Activated CD8-positive, alpha-beta memory T cell treated with anti-CD3 and anti-CD28 coated beads, Interleukin-2, amount 10 ng/mL, durations not matched to agents 7 days and 5 days (primary cell): ENCODE data around the gene KRT15. TPM values are rescaled to one million over a fixed set of nuclear protein-coding genes. Genes with fewer than 3 reads are reported as not detected.

Experiments
- ATAC-seq: fragments of 150-1000 bp; cut with Tn5 transposase; one replicate; pipeline ENCODE4 v1.10.0; 2021; ENCODE audit warnings: moderate library complexity
- CTCF ChIA-PET: fragments of 350-600 bp; sonication (Branson Sonifier 250); formaldehyde crosslinking; loops from one replicate; lab custom pipeline; 2021; ENCODE audit warnings: antibody characterized with exemption; lab: Charles Lee
- DNase-seq: peaks from one replicate; pipeline ENCODE4 v3.0.0-alpha.2; 2020
- H3K27ac Mint-ChIP-seq: one replicate; pipeline ENCODE4 v1.8.0; 2021; ENCODE audit warnings: mild to moderate bottlenecking, mixed read lengths
- H3K27me3 Mint-ChIP-seq: one replicate; pipeline ENCODE4 v1.8.0; 2021; ENCODE audit warnings: mixed read lengths
- H3K36me3 Mint-ChIP-seq: one replicate; pipeline ENCODE4 v1.8.0; 2021; ENCODE audit warnings: mild to moderate bottlenecking, mixed read lengths
- H3K4me1 Mint-ChIP-seq: one replicate; pipeline ENCODE4 v1.8.0; 2021; ENCODE audit warnings: mixed read lengths
- H3K4me3 Mint-ChIP-seq: one replicate; pipeline ENCODE4 v1.8.0; 2021; ENCODE audit warnings: mild to moderate bottlenecking, moderate library complexity, mixed read lengths
- H3K9me3 Mint-ChIP-seq: one replicate; pipeline ENCODE4 v1.8.0; 2022; ENCODE audit warnings: low read depth, mixed read lengths
- total RNA-seq, 2 experiments: library from RNA; stranded (reverse); gene quantifications; one replicate each; pipeline ENCODE4 v1.2.3, GENCODE V29; 2021

KRT15 gene
- total RNA-seq, 2 experiments from 2014 or later = not detected

DNA sequence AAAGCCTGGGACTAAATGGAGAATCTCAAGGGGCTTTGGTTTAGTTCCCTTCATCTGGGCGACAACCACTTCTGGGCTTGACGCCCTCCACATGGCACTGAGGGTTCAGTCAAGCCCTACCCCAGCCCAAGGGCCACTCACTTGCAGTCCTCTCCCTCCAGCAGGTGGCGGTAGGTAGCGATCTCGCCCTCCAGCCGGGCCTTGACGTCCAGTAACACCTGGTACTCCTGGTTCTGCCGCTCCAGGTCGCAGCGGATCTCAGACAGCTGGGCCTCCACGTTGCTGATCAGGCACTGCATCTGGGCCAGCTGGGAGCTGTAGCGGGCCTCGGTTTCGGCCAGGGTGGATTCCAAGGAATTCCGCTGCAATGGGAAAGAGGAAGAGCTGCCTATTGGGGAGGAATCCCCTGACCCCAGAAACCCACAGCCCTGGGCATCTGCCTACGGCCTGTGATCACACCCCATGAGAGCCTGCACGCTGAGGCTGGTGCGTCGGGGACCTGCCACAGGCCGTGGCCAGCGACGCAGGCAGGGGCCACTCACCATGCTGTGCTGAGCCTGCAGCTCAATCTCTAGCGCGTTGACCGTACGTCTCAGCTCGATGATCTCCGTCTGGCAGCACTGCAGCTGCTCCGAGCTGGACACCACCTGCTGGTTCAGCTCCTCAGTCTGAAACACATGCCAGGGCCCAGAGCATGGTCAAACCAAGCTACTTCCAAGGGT, 31.7 kb downstream of the KRT15 start:
- H3K4me1 Mint-ChIP-seq = no peaks in the 10 kb centered on the region
- DNase-seq (peak; percentile 52), ATAC-seq (no peak)
- no peak overlapping the region for H3K27ac Mint-ChIP-seq
- H3K27me3 Mint-ChIP-seq = peaks cover 5% of the 10 kb centered on the region
- H3K4me3 Mint-ChIP-seq = no peak overlapping the region
- CTCF ChIA-PET = interaction anchor here (1.1 to 3.8 kb wide), 5 partner anchors 9 to 176 kb away, joined by 4 to 15 read pairs (median 7); no protein-coding TSS in a partner anchor
- no peaks in the 10 kb centered on the region for H3K9me3 Mint-ChIP-seq
- no peaks in the 10 kb centered on the region for H3K36me3 Mint-ChIP-seq

DNA sequence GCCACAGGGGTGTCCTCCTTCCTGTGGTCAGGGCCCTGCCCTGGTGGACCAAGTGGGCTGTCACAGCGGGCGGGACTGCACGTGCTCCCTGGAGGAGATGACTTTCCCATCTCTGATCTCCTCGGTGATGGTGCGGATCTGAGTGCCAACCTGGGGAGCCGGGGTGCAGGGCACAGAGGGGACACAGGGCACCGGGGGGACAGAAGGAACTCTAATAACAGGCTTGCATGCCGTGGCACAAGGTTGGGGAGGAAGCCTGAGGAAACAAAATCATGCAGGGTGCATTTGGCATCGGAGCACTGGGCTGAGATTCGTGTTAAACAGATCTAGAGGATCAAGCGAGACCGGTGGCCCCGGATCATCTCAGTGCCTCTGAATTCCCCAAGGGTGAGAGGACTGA, 32.4 kb downstream of the KRT15 start:
- DNase-seq = no peak
- no peaks in the 10 kb centered on the region for H3K9me3 Mint-ChIP-seq
- H3K27ac Mint-ChIP-seq = no peak overlapping the region
- peaks cover 5% of the 10 kb centered on the region for H3K27me3 Mint-ChIP-seq
- no peak for ATAC-seq
- CTCF ChIA-PET = interaction anchor here (1.1 to 1.9 kb wide), 3 partner anchors 63 to 177 kb away, joined by 4 to 7 read pairs (median 6); no protein-coding TSS in a partner anchor
- no peaks in the 10 kb centered on the region for H3K36me3 Mint-ChIP-seq
- H3K4me3 Mint-ChIP-seq = no peak overlapping the region
- no peaks in the 10 kb centered on the region for H3K4me1 Mint-ChIP-seq

DNA sequence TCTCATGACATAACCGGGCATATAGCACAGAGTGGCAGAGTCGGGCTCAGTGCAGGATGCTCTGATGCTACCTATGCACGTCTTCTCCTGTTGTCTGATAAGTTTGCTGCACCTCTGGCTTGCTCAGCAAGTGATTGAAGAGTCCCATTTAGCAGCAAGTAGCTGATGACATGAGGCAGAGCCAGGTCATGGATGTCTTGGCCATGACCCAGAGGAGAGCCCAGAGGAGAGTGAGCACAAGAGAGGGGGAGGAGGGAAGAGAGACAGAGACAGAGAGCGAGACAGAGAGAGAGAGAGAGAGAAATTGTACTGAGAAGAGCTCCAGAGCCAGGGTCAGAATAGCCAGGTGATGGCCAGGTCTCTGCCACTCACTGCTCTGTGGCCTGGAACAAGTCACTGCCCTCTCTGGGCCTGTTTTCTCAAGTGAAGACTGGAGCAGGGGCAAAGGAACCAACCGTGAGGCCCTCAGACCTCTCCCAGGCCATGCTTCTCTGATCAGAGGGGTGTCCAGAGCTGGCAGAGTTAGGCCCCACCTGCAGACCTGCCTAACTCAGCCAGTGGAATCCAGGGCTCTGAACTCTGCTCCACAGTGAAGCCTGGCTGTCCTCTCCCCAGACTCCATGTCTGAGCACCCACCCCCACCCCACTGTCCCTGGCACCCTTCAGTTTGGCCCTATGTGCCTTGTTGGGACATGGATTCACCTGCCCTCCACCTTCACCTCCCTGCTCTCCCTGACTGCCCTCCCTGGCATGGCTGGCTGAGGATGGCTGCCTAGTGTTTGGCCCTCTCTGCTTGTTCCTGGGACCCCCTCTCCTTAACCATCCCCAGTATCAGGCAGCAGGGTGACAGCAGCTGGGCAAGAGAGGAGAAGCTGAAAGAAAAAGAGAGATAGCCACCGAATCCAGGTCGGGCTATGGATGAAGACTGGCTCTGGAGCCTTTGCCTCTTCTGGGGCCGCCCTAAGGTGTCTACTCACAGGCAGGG, 33.5 kb downstream of the KRT15 start:
- DNase-seq (no peak), ATAC-seq (no peak)
- no peak overlapping the region for H3K27ac Mint-ChIP-seq
- peaks cover 5% of the 10 kb centered on the region for H3K27me3 Mint-ChIP-seq
- H3K4me1 Mint-ChIP-seq = no peaks in the 10 kb centered on the region
- CTCF ChIA-PET = interaction anchor here (0.7 to 2.3 kb wide), 4 partner anchors 13 to 178 kb away, joined by 3 to 6 read pairs (median 4); no protein-coding TSS in a partner anchor
- H3K9me3 Mint-ChIP-seq = no peaks in the 10 kb centered on the region
- H3K36me3 Mint-ChIP-seq = no peaks in the 10 kb centered on the region
- no peak overlapping the region for H3K4me3 Mint-ChIP-seq

DNA sequence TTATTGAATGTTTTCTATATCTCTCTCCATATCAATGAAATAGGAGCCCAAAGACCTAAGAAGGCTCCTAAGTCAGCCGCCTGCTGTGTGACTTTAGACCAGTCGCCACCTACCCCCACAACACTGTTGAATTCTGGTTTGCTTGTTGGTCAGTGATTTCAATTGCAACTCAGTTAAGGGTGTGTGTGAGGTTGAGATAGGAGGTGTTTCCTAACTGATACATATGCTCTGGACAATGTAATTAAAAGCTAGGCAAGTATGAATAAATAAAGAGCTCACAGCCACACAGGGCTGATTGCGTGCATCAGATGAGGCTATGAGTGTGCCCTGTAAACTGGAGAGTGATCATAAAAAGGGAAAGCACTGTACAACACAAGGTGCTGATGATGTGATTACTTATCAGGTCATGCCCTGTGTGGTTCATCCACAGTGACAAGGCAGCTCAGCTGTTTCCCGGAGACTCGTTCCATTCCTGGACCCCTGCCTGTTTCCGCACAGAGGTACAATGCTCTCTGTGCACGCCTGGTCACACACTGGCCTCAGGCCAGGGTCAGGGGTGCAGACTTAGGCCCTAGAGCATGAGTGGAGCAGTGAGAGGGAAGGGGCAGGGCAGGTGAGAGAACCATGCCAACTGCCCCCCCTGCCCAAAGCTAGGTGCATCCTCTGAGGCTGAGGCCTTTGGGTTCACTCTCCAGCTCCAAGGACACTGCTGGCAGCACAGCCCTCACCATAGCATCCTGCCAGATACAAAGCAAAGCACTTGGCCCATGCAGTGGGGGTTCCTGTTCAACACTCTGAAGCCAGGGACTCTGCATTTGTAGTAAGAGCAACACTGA, 34.5 kb downstream of the KRT15 start:
- Mint-ChIP-seq H3K27me3 (peaks cover 5% of the 10 kb centered on the region), H3K27ac (no peak overlapping the region), H3K4me1 (no peaks in the 10 kb centered on the region), H3K4me3 (no peak overlapping the region), H3K9me3 (no peaks in the 10 kb centered on the region), H3K36me3 (no peaks in the 10 kb centered on the region)
- ATAC-seq (no peak), DNase-seq (no peak)
- CTCF ChIA-PET = interaction anchor here (0.7 to 2.3 kb wide), 6 partner anchors 10 to 179 kb away, joined by 3 to 6 read pairs (median 4); no protein-coding TSS in a partner anchor

DNA sequence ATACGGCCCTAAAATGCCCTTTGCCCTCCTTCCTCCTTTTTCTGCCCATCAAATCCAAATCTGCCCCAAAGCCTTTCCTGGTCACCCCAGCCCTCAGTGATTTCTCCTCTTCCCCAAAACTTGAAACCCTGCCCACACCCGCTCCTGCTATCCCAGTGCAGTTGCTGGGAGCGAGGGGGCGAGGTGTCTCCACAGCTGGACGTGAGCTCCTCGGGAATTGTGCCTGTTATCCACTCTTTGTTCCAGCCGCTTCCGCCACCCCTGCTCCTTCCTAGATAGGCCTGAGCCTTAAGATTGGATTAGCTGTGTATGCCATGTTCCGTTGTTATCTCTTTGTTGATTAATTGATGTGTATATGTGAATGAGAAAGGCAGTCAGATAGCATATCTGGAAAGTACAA, 35.2 kb downstream of the KRT15 start:
- Mint-ChIP-seq H3K36me3 (no peaks in the 10 kb centered on the region), H3K4me3 (no peak overlapping the region)

DNA sequence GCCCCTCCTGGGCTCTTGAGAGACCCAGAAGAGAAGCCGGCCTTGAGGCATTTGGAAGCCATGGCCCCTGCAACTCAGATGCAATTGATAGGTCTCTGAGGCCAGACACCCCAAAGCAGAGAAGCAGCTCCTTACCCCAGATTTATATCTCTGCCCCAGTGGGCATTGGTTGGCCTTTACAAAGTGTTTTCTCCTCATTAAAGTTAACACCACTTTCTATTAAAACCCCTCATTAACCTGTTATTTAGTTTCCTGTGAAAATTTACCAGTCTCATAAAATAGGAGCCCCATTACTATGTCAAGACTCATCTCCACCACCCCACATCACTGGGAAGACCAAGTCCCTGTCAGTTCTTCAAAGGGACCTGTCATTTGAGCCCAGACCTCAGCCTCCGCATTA, 37.7 kb downstream of the KRT15 start, which contains the start of gene KRT35:
Gene KRT35 (minus strand): TSS at position 116 of the 400 bp plus-strand sequence. CDS start 54 bp downstream, at position 62.
- no peak for DNase-seq
- Mint-ChIP-seq H3K4me1 (no peaks in the 10 kb centered on the region), H3K27ac (no peak within 1 kb of the TSS), H3K27me3 (peaks cover 5% of the 10 kb centered on the region), H3K36me3 (no peaks in the 10 kb centered on the region), H3K9me3 (no peaks in the 10 kb centered on the region), H3K4me3 (no peak within 1 kb of the TSS)
- CTCF ChIA-PET = no interaction called here
- no peak for ATAC-seq

More for the DNA sequence above, 35.2 kb downstream of the KRT15 start:
- DNase-seq (no peak), ATAC-seq (no peak)
- no peaks in the 10 kb centered on the region for H3K4me1 Mint-ChIP-seq
- no peak overlapping the region for H3K27ac Mint-ChIP-seq
- CTCF ChIA-PET = interaction anchor here (1.1 to 2.3 kb wide), 3 partner anchors 11 to 179 kb away, joined by 3 to 5 read pairs (median 3); no protein-coding TSS in a partner anchor
- no peaks in the 10 kb centered on the region for H3K9me3 Mint-ChIP-seq
- H3K27me3 Mint-ChIP-seq = peaks cover 5% of the 10 kb centered on the region

DNA sequence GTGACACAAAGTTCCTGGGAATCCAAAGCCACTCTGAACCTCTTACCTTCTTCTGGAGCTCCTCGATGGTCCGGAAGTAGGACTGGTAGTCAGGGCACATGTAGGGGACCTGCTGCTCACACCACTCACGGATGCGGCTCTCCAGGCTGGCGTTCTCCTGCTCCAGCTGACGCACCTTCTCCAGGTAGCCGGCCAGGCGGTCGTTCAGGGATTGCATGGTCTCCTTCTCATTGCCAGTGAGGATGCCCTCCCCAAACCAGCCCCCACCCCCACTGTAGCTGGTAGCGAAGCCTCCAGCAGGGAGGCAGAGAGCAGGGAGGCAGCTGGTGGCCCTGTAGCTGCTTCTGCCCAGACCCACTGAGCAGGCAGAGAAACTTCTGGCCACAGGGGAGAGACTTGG, 38.1 kb downstream of the KRT15 start:
- Mint-ChIP-seq H3K4me3 (no peak overlapping the region), H3K9me3 (no peaks in the 10 kb centered on the region), H3K27ac (no peak overlapping the region), H3K36me3 (no peaks in the 10 kb centered on the region), H3K27me3 (peaks cover 5% of the 10 kb centered on the region), H3K4me1 (no peaks in the 10 kb centered on the region)
- CTCF ChIA-PET = no interaction called here
- ATAC-seq (no peak), DNase-seq (no peak)

DNA sequence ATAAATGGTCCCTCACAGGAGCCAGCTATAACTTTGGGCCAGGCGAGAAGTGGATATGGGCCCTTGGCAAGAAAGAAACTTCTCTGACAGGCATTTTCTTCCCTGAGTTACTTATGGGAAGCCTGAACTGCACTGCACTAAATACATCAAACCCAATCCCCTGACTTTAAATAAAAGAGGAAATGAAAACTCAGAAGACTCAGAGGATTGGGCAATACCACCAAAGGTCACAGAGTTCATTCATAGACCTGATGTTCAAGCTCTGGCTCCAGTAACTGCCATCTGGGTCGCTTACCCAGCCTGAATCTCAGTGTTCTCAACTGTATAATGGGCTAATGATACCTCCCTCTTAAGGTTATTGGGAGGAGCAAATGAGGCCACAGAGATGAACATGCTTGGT, 38.6 kb downstream of the KRT15 start:
- CTCF ChIA-PET = no interaction called here
- H3K4me1 Mint-ChIP-seq = no peaks in the 10 kb centered on the region
- DNase-seq = no peak
- H3K4me3 Mint-ChIP-seq = no peak overlapping the region
- no peaks in the 10 kb centered on the region for H3K9me3 Mint-ChIP-seq
- H3K36me3 Mint-ChIP-seq = no peaks in the 10 kb centered on the region
- peaks cover 5% of the 10 kb centered on the region for H3K27me3 Mint-ChIP-seq
- H3K27ac Mint-ChIP-seq = no peak overlapping the region
- no peak for ATAC-seq

DNA sequence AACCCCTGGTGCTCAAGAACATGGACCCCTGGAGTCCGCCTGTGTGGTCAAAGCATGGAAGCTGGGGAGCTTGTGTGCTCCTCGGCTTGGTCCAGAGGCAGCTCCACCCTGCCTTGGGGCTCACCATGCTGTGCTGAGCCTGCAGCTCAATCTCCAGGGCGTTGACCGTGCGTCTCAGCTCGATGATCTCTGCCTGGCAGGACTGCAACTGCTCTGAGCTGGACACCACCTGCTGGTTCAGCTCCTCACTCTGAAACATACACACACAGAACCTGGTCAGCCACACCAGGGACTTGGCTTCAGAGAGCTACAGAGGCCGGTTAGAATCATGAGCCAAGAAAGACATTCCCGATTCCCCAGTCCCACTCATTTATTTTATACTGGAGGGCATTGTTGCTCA, 40.5 kb downstream of the KRT15 start:
- no peak for DNase-seq
- Mint-ChIP-seq H3K36me3 (no peaks in the 10 kb centered on the region), H3K4me1 (no peaks in the 10 kb centered on the region), H3K4me3 (no peak overlapping the region), H3K27ac (no peak overlapping the region), H3K27me3 (peaks cover 3% of the 10 kb centered on the region), H3K9me3 (no peaks in the 10 kb centered on the region)
- CTCF ChIA-PET = no interaction called here
- no peak for ATAC-seq

DNA sequence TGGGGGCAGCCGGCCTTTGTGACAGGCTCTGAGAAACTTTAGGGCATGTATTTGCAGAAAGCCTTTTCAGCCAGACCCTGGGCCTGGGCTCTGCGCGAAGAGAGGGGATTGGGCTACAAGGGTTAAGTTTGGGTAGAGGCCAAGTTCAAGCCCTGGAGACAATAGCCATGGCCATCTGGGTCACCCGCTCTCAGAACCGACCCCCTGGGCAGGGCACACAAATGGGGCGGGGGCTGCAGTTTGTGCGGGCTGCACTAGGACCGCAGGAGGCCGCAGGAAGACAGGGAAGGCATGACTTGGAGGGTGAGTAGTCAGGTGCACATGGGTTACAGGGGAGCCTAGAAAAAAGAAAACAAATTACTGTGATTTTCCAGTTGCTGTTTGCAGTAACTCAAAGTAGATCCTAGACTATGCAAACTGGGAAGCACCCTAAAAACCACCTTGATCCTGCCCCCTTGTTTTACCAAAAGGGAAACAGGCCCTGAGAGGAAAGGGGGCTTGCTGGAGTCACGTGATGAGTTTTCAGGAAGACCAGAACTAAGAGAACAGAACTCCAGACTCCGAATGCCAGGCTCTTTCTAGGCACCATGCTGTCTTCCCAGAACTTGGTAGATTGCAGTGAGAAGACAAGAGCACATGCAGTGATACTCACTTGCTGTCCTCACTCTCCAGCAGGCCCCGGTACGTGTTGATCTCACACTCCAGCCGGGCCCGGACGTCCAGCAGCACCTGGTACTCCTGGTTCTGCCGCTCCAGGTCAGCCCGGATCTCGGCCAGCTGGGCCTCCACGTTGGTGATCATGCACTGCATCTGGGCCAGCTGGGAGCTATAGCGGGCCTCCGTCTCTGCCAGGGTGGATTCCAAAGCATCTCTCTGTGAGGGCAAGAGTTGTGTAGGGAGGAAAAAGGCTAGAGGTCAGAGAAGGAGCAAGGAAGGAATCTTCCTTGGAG, 41.5 kb downstream of the KRT15 start:
- H3K9me3 Mint-ChIP-seq = no peaks in the 10 kb centered on the region
- H3K36me3 Mint-ChIP-seq = no peaks in the 10 kb centered on the region
- H3K4me3 Mint-ChIP-seq = no peak overlapping the region
- no peak overlapping the region for H3K27ac Mint-ChIP-seq
- ATAC-seq (no peak), DNase-seq (no peak)
- peaks cover 3% of the 10 kb centered on the region for H3K27me3 Mint-ChIP-seq
- CTCF ChIA-PET = no interaction called here
- no peaks in the 10 kb centered on the region for H3K4me1 Mint-ChIP-seq

DNA sequence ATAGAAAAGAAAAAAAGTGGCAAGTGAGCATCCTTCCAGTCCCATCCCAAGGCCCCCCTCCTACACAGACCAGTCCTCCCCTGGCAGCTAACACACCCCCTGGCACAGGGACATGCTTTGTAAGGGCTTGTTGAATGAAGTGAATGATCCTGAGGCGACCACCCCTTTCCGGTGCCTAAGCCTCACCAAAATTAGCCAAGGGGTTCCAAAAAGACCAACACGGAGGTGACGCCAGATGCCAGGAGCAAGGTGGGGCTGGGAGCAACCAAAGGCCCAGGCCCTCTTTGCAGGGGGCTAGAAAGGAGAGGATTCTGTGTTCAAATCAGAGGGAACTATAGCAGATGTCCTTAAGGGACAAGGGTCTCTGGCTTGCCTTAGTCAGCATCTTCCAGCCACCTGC, 43.3 kb downstream of the KRT15 start:
- CTCF ChIA-PET = no interaction called here
- H3K36me3 Mint-ChIP-seq = no peaks in the 10 kb centered on the region
- H3K4me3 Mint-ChIP-seq = no peak overlapping the region
- peaks cover 6% of the 10 kb centered on the region for H3K4me1 Mint-ChIP-seq
- DNase-seq (no peak), ATAC-seq (no peak)
- H3K9me3 Mint-ChIP-seq = no peaks in the 10 kb centered on the region
- H3K27me3 Mint-ChIP-seq = peaks cover 7% of the 10 kb centered on the region
- no peak overlapping the region for H3K27ac Mint-ChIP-seq

DNA sequence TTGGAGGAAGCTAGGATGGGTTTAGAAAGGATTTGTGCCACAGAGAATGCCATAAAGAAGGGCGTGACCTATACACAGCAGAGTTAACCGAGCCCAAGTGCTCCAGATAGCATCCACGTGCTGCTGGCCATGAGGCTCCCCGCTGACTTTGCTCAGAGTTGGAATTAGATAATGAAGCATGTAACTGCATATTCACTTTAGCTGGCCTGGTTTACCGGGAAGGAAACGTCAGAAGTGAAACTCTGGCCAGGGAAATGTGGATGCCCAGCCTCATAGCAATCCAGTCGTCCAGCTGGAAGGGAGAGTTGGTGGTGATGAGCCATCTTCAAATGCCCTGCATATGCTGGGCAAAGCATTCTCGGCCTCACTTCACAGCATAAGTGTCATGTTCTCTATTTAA, 43.8 kb downstream of the KRT15 start:
- CTCF ChIA-PET = no interaction called here
- H3K4me3 Mint-ChIP-seq = no peak overlapping the region
- no peak overlapping the region for H3K27ac Mint-ChIP-seq
- no peaks in the 10 kb centered on the region for H3K9me3 Mint-ChIP-seq
- H3K27me3 Mint-ChIP-seq = peaks cover 7% of the 10 kb centered on the region
- no peaks in the 10 kb centered on the region for H3K36me3 Mint-ChIP-seq
- no peak for DNase-seq
- peaks cover 6% of the 10 kb centered on the region for H3K4me1 Mint-ChIP-seq
- ATAC-seq = no peak
